Measurements from ENCODE around the gene CSTF3.

DNA sequence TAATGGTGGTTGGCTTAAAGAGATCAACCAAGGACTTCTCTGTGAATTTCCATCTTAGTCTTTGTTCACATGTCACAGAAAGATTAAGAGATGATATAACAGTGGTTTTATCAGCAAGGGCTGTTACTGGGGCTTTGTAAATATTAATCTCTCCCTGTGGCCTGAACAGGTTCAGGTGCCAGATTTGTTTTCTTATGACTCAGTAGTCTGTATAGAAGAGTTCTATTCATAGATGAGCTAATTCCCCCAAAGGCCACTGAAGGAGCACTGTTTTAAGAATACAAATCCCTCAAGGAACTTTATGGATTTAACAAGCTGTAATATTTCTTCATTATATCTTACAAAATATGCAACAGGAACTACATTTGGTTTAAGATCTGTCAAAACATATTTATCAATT lies 71.5 kb downstream of the CSTF3 start:
- TF ChIP-seq, protein P1, sequence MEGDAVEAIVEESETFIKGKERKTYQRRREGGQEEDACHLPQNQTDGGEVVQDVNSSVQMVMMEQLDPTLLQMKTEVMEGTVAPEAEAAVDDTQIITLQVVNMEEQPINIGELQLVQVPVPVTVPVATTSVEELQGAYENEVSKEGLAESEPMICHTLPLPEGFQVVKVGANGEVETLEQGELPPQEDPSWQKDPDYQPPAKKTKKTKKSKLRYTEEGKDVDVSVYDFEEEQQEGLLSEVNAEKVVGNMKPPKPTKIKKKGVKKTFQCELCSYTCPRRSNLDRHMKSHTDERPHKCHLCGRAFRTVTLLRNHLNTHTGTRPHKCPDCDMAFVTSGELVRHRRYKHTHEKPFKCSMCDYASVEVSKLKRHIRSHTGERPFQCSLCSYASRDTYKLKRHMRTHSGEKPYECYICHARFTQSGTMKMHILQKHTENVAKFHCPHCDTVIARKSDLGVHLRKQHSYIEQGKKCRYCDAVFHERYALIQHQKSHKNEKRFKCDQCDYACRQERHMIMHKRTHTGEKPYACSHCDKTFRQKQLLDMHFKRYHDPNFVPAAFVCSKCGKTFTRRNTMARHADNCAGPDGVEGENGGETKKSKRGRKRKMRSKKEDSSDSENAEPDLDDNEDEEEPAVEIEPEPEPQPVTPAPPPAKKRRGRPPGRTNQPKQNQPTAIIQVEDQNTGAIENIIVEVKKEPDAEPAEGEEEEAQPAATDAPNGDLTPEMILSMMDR (IDR thresholded peaks at IDR 0.05; ENCODE audit: low read depth, low read length, poor library complexity, severe bottlenecking): no peak
- no peak for TF ChIP-seq EZH2phosphoT487 (IDR thresholded peaks at IDR 0.05; ENCODE audit: borderline replicate concordance, low read length)

Measured in DOHH2 (cell line).